ENCODE measurements around the gene GPR35.

Gene GPR35

DNA sequence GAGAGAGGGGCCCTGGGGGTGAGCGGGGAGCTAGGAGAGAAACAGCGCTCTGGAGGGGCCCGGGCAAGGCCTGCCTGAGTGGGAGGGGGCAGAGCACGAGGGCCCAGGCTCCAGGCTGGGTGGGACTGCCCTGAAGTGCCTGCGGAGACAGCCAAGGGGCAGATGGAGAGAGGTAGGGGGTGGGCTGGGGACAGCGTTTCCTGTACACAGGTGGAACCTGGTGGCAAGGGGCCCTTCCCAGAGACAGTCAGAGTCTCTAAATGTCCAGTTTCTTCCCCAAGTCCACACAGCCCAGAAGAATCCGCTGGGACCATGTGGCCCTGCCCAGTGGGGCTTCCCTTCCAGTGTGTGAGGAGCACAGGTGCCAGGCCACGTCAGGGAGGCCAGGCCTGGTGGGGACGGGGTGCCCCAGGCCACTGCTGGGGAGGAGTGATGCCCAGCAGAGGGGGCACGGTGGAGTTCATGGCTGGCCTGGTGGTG lies 1.7 kb upstream of the GPR35 start:
- no peak overlapping the region for H3K9ac ChIP-seq (ENCODE audit: low read length)
- H3K4me3 ChIP-seq (ENCODE audit: low read depth, low read length, poor library complexity, severe bottlenecking) = no peak overlapping the region
- TF ChIP-seq, protein P1, sequence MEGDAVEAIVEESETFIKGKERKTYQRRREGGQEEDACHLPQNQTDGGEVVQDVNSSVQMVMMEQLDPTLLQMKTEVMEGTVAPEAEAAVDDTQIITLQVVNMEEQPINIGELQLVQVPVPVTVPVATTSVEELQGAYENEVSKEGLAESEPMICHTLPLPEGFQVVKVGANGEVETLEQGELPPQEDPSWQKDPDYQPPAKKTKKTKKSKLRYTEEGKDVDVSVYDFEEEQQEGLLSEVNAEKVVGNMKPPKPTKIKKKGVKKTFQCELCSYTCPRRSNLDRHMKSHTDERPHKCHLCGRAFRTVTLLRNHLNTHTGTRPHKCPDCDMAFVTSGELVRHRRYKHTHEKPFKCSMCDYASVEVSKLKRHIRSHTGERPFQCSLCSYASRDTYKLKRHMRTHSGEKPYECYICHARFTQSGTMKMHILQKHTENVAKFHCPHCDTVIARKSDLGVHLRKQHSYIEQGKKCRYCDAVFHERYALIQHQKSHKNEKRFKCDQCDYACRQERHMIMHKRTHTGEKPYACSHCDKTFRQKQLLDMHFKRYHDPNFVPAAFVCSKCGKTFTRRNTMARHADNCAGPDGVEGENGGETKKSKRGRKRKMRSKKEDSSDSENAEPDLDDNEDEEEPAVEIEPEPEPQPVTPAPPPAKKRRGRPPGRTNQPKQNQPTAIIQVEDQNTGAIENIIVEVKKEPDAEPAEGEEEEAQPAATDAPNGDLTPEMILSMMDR (IDR thresholded peaks at IDR 0.05; ENCODE audit: low read length) = no peak
- TF ChIP-seq EZH2 (IDR thresholded peaks at IDR 0.05; ENCODE audit: borderline replicate concordance, low read length) = no peak
- no peaks in the 10 kb centered on the region for H3K4me1 ChIP-seq (ENCODE audit: insufficient read depth, low read length, severe bottlenecking)
- H3K9me2 ChIP-seq (ENCODE audit: low read depth, low read length) = no peaks in the 10 kb centered on the region
- H4K20me1 ChIP-seq (ENCODE audit: insufficient read depth, low read length) = no peaks in the 10 kb centered on the region
- no peaks in the 10 kb centered on the region for H3K79me2 ChIP-seq (ENCODE audit: insufficient read depth, low read length)
- H3F3A ChIP-seq (ENCODE audit: insufficient read depth, low read length) = no peaks in the 10 kb centered on the region
- no peak overlapping the region for H2AFZ ChIP-seq (ENCODE audit: low read length)
- H3K36me3 ChIP-seq (ENCODE audit: insufficient read depth, low read length) = no peaks in the 10 kb centered on the region
- no peaks in the 10 kb centered on the region for H3K9me3 ChIP-seq (ENCODE audit: low read length)
- no peak overlapping the region for H3K27ac ChIP-seq (ENCODE audit: low read depth, low read length, poor library complexity, severe bottlenecking)
- H3K4me2 ChIP-seq (ENCODE audit: low read length) = no peak overlapping the region
- H3K27me3 ChIP-seq (ENCODE audit: insufficient read depth, low read length) = peaks cover 7% of the 10 kb centered on the region; the same call in 1 of the 2 replicates

DNA sequence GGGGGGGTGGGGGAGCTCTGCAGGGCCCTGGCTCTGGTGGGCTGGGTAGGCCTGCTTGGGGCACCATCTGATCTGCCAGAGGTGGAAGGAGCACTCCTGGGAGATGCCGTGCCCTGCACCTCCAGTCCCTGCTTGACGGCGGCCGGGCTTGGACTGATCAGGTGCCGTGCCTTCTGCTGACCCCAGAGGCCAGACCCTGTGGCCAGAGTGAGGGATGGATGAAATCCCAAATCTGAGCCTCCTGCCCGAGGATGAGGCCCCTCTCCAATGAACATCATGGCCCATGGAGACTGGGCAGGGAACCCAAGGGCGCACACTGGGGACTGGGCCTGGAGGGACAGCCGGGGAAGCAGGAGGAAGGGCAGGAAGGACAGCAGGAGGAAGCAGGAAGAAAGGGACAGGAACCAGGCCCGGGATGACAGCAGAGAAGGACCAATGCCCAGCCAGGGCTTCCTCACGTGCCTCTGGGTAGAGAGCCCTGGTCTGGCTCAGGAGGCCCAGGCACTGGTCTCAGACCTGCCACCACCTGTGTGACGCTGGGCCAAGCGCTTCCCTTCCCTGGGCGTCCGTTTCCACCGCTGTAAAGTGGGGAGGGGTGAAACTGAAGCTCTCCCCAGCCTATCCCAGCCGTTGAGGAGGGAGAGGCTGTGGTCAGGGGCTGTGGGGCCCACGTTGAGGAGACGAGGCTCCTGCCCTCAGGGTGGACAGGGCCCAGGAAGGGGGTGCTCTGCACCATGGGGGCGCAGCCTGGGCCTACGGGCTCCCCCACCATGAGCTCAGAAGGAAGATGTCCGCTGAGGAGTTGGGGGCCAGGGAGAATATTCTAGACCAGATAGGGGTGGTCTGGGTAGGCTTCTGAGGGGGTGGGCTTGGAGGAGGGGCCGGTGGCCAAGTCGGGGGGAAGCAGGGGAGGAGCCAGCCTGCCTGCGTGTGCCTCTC lies 1.0 kb upstream of the GPR35 start:
- Histone ChIP-seq H3K9me2 (ENCODE audit: low read depth, low read length) (no peaks in the 10 kb centered on the region), H3K4me2 (ENCODE audit: low read length) (no peak overlapping the region), H3K27me3 (ENCODE audit: insufficient read depth, low read length) (peaks cover under 1% of the 10 kb centered on the region; the same call in 1 of the 2 replicates), H3K4me3 (ENCODE audit: low read depth, low read length, poor library complexity, severe bottlenecking) (no peak overlapping the region), H3F3A (ENCODE audit: insufficient read depth, low read length) (no peaks in the 10 kb centered on the region), H2AFZ (ENCODE audit: low read length) (no peak overlapping the region), H3K4me1 (ENCODE audit: insufficient read depth, low read length, severe bottlenecking) (no peaks in the 10 kb centered on the region), H3K9me3 (ENCODE audit: low read length) (no peaks in the 10 kb centered on the region), H3K79me2 (ENCODE audit: insufficient read depth, low read length) (no peaks in the 10 kb centered on the region), H3K36me3 (ENCODE audit: insufficient read depth, low read length) (no peaks in the 10 kb centered on the region), H3K27ac (ENCODE audit: low read depth, low read length, poor library complexity, severe bottlenecking) (no peak overlapping the region), H3K9ac (ENCODE audit: low read length) (no peak overlapping the region), H4K20me1 (ENCODE audit: insufficient read depth, low read length) (no peaks in the 10 kb centered on the region)
- TF ChIP-seq, protein P1 (IDR thresholded peaks at IDR 0.05; ENCODE audit: low read length) = no peak
- no peak for TF ChIP-seq EZH2 (IDR thresholded peaks at IDR 0.05; ENCODE audit: borderline replicate concordance, low read length)

DNA sequence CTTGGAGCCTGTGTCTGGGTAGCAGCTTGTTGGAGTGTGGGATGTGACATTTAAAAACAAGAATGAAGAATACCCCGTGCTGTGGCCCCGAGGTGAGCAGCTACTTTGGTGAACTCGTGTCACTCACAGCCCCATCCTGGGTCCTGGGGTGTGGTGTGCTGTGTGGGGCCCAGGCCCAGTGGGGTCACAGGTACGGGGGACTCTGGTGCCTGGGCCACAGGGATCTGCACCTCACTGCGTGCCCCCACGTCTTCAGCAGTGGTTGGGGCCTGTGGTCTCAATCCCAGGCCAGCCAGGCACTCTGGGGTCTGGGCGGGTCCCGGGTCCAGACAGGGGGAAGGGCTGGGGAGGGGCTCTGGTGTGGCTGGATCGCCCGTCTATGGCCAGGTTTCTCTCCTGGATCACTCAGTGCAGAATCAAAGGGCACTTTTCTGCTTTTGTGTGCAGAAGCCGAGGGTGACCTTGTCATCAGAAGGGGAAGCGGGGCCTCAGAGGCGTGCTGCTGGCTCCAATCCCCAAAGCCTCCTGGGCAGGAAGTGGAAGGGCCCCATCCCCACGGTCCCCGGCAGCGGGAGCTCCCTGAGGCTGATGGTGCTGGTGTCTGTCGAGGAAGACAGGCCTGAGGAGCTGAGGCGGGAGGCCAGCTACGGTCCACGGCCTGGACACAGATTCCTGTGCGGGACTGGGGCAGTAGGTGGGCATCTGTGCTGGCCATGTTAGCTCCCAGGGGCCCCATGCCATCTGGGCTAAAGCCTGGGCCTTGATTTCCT lies 1.4 kb downstream of the GPR35 start:
- no peaks in the 10 kb centered on the region for H3F3A ChIP-seq (ENCODE audit: insufficient read depth, low read length)
- H3K27ac ChIP-seq (ENCODE audit: low read depth, low read length, poor library complexity, severe bottlenecking) = no peak overlapping the region
- H3K27me3 ChIP-seq (ENCODE audit: insufficient read depth, low read length) = no peaks in the 10 kb centered on the region
- no peak overlapping the region for H3K9ac ChIP-seq (ENCODE audit: low read length)
- no peaks in the 10 kb centered on the region for H3K9me3 ChIP-seq (ENCODE audit: low read length)
- TF ChIP-seq, protein P1 (IDR thresholded peaks at IDR 0.05; ENCODE audit: low read length) = no peak
- no peak for TF ChIP-seq EZH2 (IDR thresholded peaks at IDR 0.05; ENCODE audit: borderline replicate concordance, low read length)
- H3K4me2 ChIP-seq (ENCODE audit: low read length) = no peak overlapping the region
- no peaks in the 10 kb centered on the region for H3K4me1 ChIP-seq (ENCODE audit: insufficient read depth, low read length, severe bottlenecking)
- no peaks in the 10 kb centered on the region for H4K20me1 ChIP-seq (ENCODE audit: insufficient read depth, low read length)
- H2AFZ ChIP-seq (ENCODE audit: low read length) = no peak overlapping the region
- H3K79me2 ChIP-seq (ENCODE audit: insufficient read depth, low read length) = no peaks in the 10 kb centered on the region
- no peaks in the 10 kb centered on the region for H3K36me3 ChIP-seq (ENCODE audit: insufficient read depth, low read length)
- no peaks in the 10 kb centered on the region for H3K9me2 ChIP-seq (ENCODE audit: low read depth, low read length)
- H3K4me3 ChIP-seq (ENCODE audit: low read depth, low read length, poor library complexity, severe bottlenecking) = no peak overlapping the region
